Activated T-cell treated with anti-CD3 and anti-CD28 coated beads, Interleukin-2, amount 50 U/mL, for 48 hours (primary cell): ENCODE measurements around the gene FAM83E.
"Not testable (repeated sequence)": the region's sequence is repeated elsewhere in the genome, so short reads cannot be mapped to it uniquely, and the experiment has no call there.

ENCODE experiments used
- DNase-seq, 2 experiments: peaks; one replicate each; pipeline ENCODE4 v3.0.0-alpha.2; 2020

Gene FAM83E

DNA sequence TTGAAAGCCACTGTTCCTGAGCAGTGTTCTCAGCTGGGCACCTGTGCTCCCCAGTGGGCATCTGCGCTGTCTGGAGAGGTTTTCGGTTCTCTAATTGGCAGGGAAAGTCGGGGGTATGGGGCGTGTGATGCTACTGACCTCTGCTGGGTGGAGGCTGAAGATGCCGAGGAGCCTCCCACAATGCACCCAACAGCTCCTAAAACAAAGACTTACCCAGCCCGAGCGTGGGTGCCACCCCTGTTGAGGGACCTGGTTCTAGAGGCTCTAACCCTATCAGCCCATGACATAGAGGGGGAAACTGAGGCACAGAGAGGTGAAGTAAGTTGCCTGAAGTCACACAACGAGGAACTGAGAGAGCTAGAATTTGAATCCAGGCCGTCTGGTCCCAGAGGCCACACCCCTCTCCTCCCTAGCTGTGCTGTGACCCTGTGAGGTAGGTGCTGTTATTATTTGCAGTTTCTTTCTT, 6.0 kb downstream of the FAM83E start:
- DNase-seq = peak; percentile 65 to 75

DNA sequence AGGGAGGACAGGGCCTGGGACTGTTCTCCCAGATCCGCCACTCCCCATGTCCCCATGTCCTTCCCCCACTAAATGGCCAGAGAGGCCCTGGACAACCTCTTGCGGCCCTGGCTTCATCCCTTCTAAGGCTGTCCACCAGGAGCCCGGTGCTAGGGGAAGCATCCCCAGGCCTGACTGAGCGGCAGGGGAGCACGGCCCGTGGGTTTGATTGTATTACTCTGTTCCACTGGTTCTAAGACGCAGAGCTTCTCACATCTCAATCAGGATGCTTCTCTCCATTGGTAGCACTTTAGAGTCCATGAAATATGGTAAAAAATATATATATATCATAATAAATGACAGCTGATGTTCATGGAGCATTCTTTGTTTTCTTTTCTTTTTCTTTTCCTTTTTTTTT, 7.5 kb downstream of the FAM83E start:
- no peak for DNase-seq

DNA sequence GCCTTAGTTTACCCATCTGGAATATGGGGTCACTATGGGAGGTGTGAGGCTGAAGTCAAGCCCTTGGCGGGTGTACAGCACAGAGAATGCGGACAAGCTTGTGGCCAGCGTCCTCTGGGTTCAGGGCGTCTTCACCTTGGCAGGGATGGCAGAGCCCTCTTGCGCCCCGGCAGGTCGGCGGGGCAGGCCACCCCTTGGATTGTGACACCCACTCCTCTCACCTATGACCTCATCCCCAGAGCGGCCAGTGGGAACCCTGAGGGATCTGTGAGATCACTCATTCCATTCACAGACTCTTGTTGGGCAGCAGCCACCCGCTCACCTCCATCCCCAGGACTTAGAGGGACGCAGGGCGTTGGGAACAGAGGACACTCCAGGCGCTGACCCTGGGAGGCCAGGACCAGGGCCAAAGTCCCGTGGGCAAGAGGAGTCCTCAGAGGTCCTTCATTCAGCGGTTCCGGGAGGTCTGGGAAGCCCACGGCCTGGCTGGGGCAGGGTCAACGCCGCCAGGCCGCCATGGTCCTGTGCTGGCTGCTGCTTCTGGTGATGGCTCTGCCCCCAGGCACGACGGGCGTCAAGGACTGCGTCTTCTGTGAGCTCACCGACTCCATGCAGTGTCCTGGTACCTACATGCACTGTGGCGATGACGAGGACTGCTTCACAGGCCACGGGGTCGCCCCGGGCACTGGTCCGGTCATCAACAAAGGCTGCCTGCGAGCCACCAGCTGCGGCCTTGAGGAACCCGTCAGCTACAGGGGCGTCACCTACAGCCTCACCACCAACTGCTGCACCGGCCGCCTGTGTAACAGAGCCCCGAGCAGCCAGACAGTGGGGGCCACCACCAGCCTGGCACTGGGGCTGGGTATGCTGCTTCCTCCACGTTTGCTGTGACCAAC, 8.2 kb downstream of the FAM83E start, which contains the start of gene SPACA4:
SPACA4 (plus strand) TSS at position 280 of the 896 bp plus-strand sequence; CDS start at position 517, 237 bp downstream.
- no peak for DNase-seq

DNA sequence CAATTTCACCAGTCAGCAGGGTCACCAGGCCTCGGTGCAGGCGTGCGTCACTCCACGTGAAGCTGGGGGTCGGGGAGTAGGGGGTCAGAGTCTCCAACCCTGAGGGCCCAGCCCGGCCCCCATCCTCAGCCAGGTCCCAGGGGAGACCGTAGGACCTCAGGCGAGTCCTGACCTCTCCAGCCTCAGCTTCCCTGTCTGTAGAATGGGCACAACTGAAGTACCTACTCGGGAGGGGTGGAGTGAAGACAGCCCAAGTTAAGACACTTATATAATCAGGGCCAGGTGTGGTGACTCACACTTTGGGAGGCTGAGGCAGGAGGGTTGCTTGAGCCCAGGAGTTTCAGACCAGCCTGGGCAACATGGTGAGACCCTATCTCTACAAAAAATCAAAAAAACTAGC, 11.0 kb downstream of the FAM83E start:
- no peak for DNase-seq

DNA sequence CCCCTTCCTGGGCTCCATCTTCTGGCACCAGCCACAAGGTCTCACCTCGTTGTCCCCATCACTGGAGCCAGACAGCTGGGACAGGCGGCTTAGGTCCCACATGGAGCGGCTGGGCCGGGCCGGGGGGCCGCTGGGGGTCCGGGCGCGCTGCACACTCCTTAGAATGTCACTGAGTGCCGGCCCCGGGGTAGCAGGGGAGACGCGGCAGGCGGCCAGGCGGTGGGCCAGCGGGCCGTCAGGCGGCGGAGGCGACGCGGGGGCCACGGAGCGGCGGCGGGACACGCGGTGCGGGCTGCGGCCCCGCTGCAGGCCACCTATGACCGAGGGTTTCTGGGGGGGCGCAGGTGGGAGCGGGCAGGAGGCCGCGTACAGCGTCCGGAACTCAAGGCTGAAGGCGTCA, 11.4 kb downstream of the FAM83E start:
- no peak for DNase-seq

DNA sequence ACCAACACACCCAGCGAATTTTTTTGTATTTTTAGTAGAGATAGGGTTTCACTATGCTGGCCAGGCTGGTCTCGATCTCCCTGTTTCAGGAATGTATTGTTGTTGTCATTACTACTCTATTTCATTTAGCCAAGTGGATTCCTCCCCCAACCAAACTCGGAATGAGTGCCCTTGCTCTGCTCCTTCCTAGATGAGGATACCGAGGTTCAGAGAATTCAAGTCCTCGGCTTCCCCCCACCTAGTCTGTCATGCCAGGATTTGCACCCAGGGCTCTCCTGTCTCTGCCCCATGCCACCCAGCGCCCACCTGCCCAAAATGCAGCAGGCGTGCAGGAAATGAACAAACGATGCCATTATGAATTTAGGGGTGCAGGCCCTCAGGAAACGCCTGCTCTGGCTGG, 11.9 kb downstream of the FAM83E start:
- no peak for DNase-seq

DNA sequence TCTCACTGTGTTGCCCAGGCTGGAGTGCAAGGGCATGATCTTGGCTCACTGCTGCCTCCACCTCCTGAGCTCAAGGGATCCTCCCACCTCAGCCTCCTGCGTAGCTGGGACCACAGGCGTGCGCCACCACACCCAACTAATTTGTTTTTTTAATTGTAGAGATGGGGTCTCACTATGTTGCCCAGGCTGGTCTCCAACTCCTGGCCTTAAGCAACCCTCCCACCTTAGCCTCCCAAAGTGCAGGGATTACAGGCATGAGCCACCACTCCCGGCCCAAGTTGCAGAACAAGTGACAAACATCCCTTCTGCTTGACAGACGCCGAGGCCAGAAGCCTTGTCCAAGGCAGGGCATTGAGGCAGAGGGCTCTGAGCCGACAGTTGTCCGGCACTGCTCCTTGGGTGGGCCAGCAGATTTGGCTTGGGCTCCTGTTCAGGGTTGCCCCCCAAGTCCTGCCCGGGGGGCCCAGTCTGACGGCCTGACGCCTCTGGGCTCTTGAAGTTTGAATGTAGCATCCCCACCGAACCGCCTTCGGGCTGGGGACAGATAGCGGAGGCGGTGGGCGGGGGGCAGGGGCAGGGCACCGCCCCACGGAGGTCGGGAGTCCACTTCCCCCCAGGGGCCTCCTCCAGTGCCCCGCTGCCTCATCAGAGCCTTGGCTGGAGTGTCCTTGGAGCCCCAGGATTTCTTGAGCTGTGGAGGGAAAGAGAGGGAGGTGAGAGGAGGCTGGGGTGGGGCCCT, 14.0 kb downstream of the FAM83E start:
- no peak for DNase-seq

DNA sequence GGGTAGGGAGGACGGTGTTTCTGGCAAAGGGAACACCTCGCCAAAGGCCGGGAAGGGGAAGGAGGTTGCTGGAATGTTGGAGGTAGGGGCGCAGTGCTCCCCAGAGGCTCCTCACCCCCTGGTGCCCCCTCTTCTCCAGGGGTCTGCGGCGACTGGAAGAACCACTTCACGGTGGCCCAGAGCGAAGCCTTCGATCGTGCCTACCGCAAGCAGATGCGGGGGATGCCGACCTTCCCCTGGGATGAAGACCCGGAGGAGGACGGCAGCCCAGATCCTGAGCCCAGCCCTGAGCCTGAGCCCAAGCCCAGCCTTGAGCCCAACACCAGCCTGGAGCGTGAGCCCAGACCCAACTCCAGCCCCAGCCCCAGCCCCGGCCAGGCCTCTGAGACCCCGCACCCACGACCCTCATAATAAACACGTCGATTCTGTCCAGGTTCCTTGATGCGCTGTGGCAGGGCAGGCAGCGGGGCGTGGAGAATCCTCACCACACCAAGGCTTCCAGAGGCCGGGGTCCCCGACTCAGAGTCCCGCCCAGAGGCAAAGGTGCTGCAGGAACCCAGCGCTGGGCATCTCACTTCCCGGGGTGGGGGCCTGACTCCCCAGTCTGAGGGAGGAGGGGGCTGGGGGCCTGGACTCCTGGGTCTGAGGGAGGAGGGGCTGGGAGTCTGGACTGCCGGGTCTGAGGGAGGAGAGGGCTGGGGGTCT, 15.7 kb downstream of the FAM83E start:
- no peak for DNase-seq

DNA sequence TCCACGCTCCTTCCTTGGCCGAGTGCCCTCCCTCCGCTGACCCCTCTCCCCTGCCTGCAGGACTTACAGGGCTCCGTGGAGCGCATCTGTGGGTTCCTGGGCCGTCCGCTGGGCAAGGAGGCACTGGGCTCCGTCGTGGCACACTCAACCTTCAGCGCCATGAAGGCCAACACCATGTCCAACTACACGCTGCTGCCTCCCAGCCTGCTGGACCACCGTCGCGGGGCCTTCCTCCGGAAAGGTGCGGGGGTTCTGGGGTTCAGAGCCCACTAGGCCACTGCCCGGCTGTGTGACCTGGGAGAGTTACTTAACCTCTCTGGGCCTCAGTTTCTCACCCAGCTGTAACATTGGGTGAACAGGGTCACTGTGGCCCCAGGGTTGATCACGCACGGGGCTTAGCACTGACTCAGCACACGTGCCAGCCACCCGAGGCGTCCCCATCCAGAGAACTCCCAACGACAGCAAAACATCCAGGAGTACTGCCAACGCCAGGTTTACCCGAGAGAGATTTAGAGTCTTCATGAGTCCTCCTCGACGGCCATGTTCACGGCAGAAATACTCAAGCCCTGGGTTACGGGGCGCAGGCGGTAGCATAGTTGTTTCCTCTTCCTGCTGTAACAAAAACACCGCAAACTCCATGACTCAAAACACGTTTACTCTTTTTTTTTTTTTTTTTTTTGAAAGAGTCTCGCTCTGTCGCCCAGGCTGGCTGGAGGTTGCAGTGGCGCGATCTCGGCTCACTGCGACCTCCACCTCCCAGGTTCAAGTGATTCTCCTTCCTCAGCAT, 18.0 kb downstream of the FAM83E start:
- DNase-seq = peak in 1 of 2 experiments; percentile 55

DNA sequence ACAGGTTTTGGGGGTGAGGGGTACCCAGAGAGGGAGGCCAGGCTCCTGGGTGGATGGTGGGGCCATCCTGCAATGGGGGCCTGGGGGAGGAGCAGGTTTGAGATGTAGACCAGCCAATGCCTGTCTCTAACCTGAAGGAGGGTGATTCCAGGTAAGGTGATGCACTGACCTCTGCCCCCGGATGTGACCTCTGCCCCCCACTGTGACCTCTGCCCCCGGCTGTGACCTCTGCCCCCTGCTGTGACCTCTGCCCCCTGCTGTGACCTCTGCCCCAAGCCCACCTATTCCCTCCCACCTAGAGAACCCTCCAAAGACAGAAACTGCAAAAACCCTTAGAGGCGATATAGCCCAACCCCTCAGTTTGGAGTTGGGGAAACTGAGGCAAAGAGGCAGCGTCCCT, 18.6 kb downstream of the FAM83E start:
- no peak for DNase-seq

DNA sequence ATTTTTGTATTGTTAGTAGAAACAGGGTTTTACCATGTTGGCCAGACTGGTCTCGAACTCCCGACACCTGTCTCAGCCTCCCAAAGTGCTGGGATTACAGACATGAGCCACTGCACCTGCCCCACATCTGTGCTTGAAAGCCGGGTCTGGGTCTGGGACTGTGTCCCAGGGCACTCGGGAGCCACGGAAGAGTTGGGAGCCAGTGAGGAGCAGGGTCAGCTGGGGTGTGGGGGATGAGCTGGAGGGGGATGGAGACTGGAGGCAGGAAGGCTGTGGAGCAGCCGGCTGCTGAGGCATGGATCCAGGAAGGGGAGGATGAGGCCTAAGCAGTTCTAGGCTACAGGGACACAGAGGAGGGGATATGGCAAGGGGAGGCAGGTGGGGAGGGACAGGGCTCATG, 19.0 kb downstream of the FAM83E start:
- DNase-seq = no peak

DNA sequence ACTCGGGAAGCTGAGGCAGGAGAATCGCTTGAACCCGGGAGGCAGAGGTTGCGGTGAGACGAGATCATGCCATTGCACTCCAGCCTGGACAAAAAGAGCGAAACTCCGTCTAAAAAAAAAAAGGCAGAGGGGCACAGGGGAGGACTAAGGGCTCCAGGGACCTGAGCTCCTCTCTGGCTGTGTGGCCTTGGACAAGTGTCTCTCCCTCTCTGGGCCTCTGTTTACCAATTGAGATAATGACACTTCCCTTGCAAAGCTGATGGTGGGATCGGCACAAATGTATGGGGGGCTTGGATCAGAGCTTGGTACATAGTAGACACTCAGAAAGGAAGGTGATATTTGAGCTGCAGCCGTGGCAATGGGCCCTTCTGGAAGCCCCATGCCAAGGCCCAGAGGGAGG, 19.7 kb downstream of the FAM83E start:
- no peak for DNase-seq

DNA sequence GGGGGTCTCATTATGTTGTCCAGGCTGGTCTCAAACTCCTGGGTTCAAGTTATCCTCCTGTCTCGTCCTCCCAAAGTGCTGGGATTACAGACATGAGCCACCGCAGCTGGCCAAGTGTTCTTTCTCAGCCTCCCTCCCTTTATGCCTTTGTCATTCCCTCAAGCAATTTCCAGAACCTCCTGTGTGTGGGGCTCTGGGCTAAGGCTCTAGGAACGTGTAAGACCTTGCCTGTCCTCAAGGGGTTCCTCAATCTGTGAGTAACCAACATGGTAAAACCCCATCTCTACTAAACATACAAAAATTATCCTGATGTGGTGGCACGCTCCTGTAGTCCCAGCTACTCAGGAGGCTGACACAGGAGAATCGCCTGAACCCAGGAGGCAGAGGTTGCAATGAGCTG, 23.9 kb downstream of the FAM83E start:
- DNase-seq = no peak

DNA sequence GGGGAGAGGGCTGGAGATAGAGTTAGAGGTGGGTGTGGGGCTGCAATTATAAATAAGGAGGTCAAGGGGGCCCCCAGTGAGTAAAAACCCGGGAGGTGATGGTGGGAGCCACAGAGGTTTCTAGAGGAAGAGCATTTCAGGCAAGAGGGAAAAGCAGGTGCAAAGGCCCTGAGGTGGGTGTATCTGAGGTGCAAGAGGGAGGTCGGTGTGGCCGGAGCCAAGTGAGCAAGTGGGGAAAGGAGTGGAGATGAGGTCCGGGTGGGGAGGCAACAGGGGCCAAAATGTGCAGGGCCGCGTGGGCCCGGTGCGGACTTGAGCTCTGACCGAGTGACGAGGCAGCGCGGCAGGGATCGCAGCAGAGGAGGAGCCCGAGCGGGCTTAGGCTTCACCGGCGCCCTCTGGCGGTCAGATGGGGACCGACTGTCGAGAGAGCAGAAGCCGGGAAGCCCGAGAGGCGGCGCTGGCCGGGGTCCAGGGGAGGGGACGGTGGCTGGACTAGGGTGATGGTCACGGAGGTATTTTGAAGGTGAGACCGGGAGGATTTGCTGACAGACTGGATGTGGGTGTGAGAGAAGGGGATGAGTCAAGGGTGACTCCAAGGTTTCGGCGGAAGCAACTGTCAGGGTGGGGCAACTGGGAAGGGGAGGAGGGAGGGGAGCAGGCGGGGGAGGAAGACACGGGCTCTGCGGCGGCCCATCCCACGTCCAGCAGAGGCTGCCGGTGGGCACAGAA, 26.0 kb downstream of the FAM83E start:
- peak; percentile 92 for DNase-seq

DNA sequence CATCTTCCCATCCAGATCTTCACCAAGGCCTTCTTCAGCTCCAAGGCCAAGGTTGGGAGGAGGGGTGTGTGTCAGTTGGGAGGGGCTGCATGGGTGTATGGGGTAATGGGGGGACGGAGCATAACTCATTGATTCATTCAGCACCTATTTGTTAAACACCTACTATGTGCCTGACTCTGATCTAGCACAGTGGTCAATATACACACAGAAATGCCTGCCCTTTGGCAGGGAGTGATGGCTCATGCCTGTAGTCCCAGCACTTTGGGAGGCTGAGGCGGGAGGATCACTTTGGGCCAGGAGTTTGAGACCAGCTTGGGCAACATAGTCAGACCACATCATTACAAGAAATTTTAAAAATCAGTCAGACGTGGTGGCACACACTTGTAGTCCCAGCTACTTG, 27.5 kb downstream of the FAM83E start:
- no peak for DNase-seq

DNA sequence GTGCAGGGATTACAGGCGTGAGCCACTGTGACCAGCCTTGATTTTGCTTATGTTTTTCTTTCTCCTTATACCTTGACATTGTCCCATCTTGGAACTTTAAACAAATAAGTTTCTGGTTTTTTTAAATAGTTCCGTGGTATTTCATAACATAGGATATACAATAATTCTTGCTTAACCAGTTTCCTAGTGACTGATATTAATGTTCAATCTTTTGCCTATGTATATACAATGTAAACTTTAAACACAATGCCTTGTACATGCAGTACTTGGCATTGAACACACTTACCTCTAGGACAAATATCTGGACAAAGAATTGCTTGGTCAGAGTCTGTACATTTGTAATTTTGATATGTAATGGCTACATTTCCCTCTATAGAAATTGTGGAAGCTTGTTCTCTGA, 32.7 kb downstream of the FAM83E start:
- no peak for DNase-seq

DNA sequence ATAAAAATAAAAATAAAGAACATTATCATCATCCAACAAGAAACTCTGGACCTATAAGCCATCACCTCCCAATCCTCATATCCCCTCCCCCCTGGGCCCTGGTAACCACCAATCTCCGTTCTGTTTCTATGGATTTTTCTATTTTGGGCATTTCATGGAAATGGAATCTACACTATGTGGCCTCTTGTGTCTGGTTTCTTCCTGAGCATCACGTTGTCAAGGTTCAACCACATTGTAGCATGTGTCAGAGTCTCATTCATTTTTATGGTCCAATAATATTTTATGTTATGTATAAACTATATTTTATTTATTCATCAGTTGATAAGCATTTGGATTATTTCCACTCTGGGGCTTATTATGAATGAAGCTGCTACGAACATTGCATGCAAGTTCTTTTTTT, 36.0 kb downstream of the FAM83E start:
- DNase-seq = no peak

DNA sequence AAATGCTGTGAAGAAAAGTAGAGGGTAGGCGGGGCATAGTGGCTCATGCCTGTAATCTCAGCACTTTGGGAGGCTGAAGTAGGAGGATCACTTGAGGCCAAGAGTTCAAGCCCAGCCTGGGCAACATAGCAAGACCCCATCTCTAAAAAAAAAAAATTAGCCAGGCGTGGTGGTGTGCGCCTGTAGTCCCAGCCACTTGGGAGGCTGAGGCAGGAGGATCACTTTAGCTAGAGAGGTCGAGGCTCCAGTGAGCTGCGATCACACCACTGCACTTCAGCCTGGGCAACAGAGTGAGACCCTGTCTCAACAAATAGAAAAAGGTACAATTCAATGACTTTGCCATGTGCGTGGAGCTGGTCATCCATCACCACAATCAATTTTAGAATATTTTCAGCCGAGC, 37.0 kb downstream of the FAM83E start:
- not testable (repeated sequence) for DNase-seq

DNA sequence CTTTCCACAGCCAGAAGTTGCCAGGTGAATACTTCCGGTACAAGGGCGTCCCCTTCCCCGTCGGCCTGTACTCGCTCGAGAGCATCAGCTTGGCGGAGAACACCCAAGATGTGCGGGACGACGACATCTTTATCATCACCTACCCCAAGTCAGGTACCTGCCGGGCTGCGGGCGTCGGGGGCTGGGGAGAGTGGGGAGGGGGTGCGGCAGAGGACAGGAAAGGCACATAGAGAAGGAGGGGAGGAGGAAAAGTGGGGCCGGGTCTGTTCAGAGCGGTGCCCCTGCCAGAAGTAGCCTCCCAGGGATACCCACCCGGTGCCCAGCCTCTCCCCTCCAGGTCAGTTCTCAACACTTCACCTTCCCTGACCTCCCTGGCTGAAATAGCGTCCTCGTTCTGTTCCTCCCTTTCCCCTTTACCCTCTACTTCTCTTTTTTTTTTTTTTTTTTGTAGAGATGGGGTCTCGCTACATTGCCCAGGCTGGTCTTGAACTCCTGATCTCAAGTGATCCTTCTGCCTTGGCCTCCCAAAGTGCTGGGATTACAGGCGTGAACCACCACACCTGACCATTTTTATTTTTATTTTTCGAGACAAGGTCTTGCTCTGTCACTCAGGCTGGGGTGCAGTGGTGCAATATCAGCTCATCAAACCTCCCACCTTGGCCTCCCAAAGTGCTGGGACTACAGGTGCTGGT, 38.8 kb downstream of the FAM83E start:
- no peak for DNase-seq

DNA sequence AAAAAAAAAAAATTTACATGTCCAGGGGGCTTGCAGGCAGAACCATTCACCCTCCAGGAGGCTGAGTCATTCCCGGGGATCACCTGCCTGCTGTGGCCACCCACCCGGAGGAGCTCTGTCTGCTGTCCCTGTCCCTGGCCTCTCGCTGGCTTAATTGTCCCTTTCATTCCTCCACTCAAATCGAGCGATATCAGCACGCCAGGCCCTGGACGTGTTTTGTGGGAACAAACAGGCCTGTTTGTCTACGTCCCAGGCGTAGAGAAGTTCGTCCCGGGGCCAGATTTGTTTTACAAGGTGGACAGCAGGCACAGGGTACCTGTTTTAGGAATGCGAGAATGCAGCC, 41.7 kb downstream of the FAM83E start:
- DNase-seq = no peak
